ENCODE measurements around the gene LBH.

DNA sequence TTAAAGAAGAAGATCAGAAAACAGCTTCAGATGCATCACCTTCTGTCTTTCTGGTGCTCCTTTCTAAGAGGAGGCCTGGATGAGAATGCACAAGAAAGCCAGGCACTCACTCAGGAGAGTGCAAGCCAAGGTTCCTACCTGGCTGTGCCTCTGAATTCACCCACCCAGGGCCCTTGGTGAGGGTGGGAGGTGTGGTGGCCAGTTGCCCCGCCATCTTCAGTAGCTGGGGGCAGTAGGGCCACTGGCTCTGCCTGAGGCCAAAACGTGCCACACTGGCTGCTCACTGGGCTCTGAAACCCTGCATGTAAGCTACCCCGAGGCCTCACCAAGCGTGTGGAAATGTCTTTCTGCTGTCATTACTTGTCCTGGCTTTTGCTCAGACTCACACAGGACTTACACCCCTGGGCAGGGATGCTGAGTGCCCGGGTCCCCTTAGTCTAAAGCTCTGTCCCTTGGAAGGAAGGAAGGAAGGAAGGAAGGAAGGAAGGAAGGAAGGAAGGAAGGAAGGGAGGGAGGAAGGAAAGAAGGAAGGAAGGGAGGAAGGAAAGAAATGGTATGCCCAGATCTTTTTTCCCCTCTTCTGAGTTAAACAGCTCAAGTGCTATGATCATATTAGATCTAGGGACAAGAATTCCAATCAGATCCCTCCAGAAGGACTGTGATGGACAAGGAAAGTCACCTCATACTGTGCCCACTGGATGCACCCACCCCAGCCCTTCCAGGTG, 8.5 kb upstream of the LBH start:
- TF ChIP-seq, protein P1, sequence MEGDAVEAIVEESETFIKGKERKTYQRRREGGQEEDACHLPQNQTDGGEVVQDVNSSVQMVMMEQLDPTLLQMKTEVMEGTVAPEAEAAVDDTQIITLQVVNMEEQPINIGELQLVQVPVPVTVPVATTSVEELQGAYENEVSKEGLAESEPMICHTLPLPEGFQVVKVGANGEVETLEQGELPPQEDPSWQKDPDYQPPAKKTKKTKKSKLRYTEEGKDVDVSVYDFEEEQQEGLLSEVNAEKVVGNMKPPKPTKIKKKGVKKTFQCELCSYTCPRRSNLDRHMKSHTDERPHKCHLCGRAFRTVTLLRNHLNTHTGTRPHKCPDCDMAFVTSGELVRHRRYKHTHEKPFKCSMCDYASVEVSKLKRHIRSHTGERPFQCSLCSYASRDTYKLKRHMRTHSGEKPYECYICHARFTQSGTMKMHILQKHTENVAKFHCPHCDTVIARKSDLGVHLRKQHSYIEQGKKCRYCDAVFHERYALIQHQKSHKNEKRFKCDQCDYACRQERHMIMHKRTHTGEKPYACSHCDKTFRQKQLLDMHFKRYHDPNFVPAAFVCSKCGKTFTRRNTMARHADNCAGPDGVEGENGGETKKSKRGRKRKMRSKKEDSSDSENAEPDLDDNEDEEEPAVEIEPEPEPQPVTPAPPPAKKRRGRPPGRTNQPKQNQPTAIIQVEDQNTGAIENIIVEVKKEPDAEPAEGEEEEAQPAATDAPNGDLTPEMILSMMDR (IDR thresholded peaks at IDR 0.05): no peak
- no peak for TF ChIP-seq POLR2A (IDR thresholded peaks at IDR 0.05)

All from thyroid gland (tissue), 4 donors.